ENCODE data around the gene EFCAB13. TPM values are rescaled to one million over a fixed set of nuclear protein-coding genes. Genes with fewer than 3 reads are reported as not detected.

The EFCAB13 gene, protein sequence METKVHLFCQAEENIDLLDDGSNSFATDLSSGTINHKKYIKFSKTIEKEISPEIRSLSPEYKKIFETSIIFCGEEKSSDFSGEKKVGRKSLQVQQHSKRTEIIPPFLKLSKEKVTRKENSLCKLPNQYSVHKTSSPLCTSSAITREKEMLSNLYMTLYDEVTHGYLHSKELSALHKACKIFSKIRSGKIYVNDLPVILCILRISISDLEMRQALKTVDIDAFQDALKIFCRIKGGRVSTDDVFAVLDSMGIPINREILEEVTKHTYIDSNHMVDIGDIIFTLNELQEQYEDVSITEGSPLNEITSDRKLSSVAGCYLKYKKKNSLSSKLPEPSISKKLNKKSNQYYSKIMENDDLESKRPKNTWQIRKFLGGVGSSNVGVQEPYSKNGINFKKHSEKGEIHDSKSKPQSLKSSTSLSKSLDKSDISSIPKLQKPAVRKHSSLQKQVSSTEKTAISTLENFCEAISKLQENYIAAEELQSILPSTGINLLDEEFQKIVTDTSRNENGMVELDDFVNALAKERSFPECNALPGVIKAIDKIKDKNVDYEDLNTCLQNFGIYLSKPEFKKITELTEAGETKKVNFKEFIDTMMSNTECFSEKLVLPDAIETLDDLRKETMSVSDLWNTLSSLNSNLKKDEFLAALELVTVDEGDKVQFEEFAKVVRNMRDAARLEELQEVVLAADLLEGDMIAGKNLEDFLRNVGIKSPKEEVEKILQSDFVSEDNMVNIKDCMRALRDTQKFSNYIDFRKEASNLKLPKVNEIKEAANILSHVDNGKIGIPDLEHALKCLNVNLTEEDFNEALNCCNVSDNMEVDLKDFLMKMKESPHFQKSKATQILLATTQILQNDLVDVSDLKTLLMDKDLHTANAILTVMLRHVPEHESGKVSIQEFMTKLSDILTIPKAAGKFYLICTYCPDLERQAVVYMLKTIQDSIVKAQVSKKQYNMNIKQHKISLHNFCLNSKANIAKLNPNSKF
- total RNA-seq (2022; extraction: Qiagen RNA extraction), result 1.5 to 3.1 TPM (median 2.0 TPM) in 5 replicates

DNA sequence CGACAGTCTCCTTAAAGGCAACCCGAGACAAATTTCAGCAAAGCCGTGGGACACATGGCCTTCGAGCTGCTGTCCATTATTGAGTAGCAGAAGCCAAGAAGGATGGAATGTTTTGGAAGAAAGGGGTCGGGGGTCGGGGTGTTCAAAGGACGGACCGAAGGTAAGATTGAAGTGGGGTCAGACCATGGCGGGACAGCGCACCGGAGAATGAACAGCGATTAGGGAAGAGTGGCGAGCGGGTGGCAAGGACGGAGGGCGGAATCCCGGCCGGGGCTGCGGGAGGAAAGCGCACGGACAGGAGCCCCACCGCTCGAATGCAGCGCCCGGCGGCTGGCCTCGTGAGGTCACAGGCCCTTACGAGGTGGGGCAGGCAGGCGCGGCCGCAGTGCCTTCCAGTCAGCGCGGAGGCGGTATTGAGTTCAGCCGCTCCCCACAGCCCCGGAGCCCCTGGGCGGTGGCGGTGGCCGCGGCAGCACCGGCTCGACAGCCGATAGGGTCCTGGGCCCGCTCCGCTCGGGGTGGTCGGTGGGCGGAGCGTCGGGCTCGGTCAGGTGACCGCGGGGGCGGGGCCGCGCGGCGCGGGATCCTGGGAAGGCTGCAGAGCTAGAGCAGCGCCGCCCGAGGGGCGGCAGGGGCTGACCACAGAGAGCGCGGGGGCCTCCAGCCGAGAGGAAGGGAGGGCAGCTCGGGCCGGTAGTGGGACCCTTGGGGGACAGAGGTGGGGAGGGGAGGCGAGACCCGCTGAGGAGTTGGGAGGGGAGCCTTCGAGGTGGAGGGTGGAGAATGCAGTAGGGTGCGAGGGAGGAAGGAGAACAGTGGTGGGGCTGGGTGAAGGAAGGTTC is at the start of gene EFCAB13:
EFCAB13 (plus strand) TSS at position 574 of the 842 bp plus-strand sequence. CDS start 4,399 bp downstream, outside the sequence.

Other genes starting within 250 kb of the EFCAB13 start
- gene CDC27, start 134.7 kb upstream of the EFCAB13 start, total RNA-seq (2022; extraction: Qiagen RNA extraction), result 64.2 to 94.3 TPM (median 82.7 TPM) in 5 replicates
- 0.15 to 0.24 TPM (median 0.22 TPM) in 3 of 5 replicates, not detected in the others for gene MYL4, start 114.6 kb upstream of the EFCAB13 start, total RNA-seq (2022; extraction: Qiagen RNA extraction)
- 2.9 to 5.5 TPM (median 4.7 TPM) in 5 replicates for gene ITGB3, start 70.1 kb upstream of the EFCAB13 start, total RNA-seq (2022; extraction: Qiagen RNA extraction)
- 52.0 to 65.9 TPM (median 60.2 TPM) in 5 replicates for gene NPEPPS, start 207.2 kb downstream of the EFCAB13 start, total RNA-seq (2022; extraction: Qiagen RNA extraction)

All from A549 treated with dexamethasone at 1 μM for 4 hours (cell line).